OCI-M2 (cell line): Measurements from ENCODE around the gene GALNT2.

Experiments used
- DNase-seq: peaks from one replicate; lab custom pipeline; 2025; ENCODE audit not compliant: unreplicated experiment; lab: John Stamatoyannopoulos, UW

The GALNT2 gene

GRCh38 chr1:230071316-230071715 lies 4.3 kb downstream of the GALNT2 start:
- DNase-seq = no peak

GRCh38 chr1:230072296-230072695 lies 5.3 kb downstream of the GALNT2 start:
- no peak for DNase-seq

GRCh38 chr1:230072866-230073265 lies 5.8 kb downstream of the GALNT2 start:
- no peak for DNase-seq

GRCh38 chr1:230073371-230074035 lies 6.5 kb downstream of the GALNT2 start:
- DNase-seq = no peak

- DNase-seq = no peak
Observed at GRCh38 chr1:230074270-230074669, 7.2 kb downstream of the GALNT2 start.

GRCh38 chr1:230074762-230075161 lies 7.7 kb downstream of the GALNT2 start:
- DNase-seq = no peak

- no peak for DNase-seq
Observed at GRCh38 chr1:230076121-230076520, 9.1 kb downstream of the GALNT2 start.

- no peak for DNase-seq
Observed at GRCh38 chr1:230077011-230077410, 10.0 kb downstream of the GALNT2 start.

- DNase-seq = no peak
Observed at GRCh38 chr1:230077436-230078213, 10.6 kb downstream of the GALNT2 start.

- DNase-seq = no peak
Observed at GRCh38 chr1:230079199-230080024, 12.4 kb downstream of the GALNT2 start.

GRCh38 chr1:230080822-230081221 lies 13.8 kb downstream of the GALNT2 start:
- DNase-seq = no peak

GRCh38 chr1:230081751-230082150 lies 14.7 kb downstream of the GALNT2 start:
- DNase-seq = no peak

- DNase-seq = no peak
Observed at GRCh38 chr1:230082211-230082610, 15.2 kb downstream of the GALNT2 start.

GRCh38 chr1:230083053-230083452 lies 16.0 kb downstream of the GALNT2 start:
- no peak for DNase-seq

- no peak for DNase-seq
Observed at GRCh38 chr1:230083746-230084407, 16.8 kb downstream of the GALNT2 start.

- no peak for DNase-seq
Observed at GRCh38 chr1:230084408-230085177, 17.6 kb downstream of the GALNT2 start.

GRCh38 chr1:230085178-230085515 lies 18.1 kb downstream of the GALNT2 start:
- DNase-seq = no peak

- DNase-seq = no peak
Observed at GRCh38 chr1:230086151-230086550, 19.1 kb downstream of the GALNT2 start.

GRCh38 chr1:230087028-230087716 lies 20.1 kb downstream of the GALNT2 start:
- no peak for DNase-seq

GRCh38 chr1:230087717-230088105 lies 20.7 kb downstream of the GALNT2 start:
- no peak for DNase-seq
